ENCODE measurements around the gene PDE4B.

Gene PDE4B

DNA sequence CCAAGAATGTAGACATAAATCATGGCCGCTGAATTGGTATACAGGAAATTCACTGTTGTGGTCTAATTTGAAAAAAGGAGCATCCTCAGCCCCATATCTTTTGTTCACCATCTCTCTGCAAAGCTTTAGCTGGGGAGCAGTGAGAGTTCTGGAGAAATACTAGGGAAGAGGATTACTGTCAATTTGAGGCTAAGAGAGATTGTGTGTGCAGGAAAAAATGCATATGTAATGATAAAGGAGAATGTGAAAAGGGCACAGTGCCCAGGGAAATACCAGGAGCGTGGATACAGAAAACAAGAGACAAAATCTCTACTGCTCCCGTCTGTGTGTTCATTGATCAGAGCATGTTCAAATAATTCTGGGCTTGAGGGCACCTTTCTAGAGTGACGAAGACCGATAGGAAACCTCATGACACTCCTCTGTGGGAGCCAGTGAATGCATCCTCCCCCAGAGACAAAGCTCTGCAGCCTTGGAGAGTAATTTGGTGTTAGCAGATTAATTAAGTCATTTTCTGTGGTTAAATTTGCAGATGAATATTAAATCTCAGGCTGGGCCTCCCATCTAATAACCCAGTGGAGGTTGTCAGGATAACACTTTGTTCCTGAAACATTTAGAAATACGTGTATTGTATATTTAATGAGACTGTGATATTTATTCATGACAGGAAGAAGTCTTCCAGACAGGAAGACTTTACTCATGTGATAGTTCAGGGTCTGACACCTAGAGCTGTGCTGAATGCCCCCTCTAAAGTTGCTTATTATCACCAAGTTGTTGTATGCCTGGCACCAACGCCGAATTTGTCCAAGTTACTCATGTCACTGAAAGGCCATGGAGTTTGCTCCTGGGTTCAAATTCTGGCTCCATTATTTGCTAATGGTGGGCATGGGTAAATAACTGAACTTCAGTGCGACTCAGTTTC is 453.9 kb downstream of the PDE4B start:
- DNase-seq: no peak

DNA sequence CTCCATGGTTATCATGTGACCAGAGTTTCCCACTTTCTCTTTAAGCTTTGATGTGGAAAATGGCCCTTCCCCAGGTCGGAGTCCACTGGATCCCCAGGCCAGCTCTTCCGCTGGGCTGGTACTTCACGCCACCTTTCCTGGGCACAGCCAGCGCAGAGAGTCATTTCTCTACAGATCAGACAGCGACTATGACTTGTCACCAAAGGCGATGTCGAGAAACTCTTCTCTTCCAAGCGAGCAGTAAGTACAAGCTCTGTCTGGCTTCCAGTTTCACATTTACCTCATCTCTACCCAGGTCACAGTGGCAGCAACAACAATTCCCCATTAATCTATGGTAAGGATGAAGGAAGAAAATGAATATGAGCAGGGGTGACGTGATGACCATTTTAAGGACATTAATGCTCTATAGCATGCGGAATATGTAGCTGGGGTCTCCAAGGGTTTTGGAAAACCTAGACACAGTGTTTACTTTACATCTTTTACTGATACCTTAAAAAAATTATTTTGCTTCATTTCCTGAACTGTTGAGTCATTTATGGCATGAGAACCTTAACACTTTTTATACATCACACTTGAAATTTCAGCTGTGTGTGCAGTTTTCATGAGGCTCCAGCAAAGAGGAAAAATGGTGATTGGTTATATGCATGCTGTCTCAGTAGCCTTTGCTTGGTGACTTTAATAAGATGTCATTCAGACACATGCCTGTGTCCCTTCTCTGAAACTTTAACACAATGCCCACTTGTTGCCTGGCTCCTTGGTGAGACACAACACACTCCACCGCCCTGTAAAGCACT is 454.9 kb downstream of the PDE4B start:
- peak; percentile 40 for DNase-seq

DNA sequence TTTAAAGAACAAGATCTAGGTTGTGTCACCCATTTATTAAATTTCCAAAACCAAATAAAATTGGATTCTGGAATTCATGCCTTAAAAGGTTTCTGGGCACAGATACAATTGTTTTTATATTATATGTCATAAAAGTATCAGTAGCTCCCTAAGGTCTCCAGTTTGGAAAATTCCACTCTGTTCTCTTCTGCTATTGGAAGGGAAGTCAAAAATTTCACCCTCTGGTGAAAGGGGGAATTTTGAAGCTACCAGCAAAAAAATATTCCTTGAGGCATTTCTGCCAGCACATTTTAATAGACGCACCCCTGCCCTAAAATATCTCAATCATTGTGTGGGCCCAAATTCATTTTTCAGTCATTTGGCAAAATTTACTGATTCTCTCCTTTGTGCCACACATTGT is 455.6 kb downstream of the PDE4B start:
- DNase-seq: no peak

DNA sequence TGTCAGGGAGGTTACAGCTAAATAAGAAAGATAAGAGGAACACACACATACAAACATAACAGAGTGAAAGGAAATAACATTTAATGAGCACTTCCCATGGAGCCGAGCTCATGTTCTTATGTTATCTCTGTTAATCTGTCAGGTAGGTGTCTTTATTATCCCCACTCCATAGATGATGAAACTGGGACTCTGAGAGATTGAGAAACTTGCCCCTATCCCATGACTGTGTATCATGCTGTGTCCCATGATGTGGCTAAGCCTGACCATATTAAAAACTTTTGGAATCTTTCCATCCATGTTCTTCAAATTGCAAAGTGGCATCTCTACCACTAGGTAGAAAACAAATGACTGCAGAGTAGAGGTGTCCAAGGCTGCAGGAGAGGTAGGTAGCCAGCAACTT is 456.1 kb downstream of the PDE4B start:
- DNase-seq: no peak

GRCh38 chr1:66250075-66250474 is 457.4 kb downstream of the PDE4B start:
- no peak for DNase-seq

DNA sequence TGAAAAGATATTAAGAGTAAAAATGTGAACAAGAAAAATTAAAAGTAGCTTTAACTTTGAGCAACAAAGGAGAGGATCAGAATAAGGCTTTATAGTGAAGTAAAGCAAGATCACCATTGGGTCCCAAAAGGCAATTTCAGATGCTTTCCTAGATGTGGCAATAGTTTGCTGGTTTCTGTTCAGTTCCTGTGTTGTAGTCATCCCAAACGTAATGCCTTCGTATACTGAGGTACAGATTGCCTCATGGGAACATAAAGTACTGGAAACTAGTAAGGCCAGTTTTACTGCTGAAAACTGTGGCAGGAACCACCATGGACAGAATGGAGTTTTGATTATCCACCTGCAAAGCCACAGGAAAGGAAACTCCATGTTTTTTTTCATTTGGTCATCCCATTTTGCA is 457.8 kb downstream of the PDE4B start:
- no peak for DNase-seq

GRCh38 chr1:66251546-66251945 is 458.9 kb downstream of the PDE4B start:
- DNase-seq: no peak

GRCh38 chr1:66253330-66253921 is 460.7 kb downstream of the PDE4B start:
- DNase-seq: no peak

DNA sequence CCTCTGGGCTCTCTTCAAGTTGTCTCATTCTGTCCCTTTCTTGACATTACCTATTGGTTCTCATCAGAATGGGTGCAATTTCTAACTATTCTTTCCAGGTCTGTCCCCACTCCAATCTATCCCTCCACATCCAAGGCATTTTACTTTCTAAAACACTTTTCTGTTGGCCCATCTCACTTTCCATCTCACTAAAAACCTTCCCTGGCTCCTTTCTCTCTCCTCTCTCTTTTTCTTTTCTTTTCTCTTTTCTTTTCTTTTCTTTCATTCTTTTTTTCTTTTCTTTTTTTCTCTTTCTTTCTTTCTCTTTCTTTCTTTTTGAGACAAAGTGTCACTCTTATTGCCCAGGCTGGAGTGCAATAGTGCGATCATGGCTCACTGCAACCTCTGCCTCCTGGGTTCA is 462.1 kb downstream of the PDE4B start:
- DNase-seq: no peak

GRCh38 chr1:66256629-66257572 is 464.2 kb downstream of the PDE4B start:
- no peak for DNase-seq

- no peak for DNase-seq
Observed at GRCh38 chr1:66258404-66259105, 465.9 kb downstream of the PDE4B start.

GRCh38 chr1:66261364-66261763 is 468.7 kb downstream of the PDE4B start:
- DNase-seq: no peak

DNA sequence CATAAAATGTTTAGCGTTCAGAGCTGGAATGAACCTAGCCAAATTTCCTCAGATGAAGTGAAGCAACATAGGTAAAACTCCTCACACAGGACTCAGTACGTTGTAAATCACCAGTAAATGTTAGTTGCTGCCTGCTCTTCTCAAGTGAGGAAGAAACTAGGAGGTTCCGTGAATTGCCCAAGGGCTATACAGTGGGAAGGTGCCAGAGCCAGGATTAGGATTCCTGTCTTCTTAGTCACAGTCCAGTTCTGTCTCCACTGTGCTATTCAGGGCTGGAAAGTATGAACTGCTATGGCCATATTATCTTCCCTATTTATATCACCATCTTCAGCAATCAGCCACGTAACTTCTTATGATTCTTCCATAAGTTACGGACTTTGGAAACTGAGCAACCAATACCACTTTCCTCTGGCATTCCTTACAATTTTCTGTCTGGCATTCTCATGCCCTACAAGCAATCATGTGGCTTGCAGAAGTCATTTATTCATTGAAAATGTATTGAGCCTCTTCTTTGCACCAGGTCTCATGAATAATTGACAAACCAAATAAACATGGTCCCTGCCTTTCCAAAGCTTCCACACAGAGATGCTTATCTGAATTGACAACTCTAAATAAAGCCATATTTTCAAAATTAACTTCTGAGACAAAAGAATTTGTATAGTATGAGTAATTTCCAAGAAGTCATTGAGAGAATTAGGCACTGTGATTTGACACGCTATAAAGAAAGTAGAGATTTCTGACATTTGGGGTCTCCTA is 469.7 kb downstream of the PDE4B start:
- no peak for DNase-seq

DNA sequence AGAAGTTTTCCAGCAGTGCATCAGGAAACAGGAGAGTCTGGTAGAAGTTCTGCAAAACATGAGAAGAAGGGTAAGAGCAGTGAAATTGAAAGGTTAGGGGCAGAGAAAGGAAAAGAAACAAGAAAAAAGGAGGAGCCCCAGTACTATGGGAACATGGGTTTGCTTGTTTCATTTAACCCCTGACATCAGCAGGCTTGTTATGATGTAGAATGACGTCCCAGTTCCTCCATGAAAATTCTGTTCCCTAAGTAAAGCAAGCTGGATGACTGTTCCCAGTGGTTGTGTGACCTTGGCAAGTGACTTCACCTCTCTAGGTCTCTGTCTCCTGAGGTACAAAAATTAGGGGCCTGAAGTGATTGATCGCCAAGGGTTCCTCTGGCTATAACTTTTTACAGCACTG is 472.6 kb downstream of the PDE4B start:
- DNase-seq: no peak

- no peak for DNase-seq
Observed at GRCh38 chr1:66265796-66266195, 473.1 kb downstream of the PDE4B start.

- DNase-seq: no peak
Observed at GRCh38 chr1:66266350-66266749, 473.7 kb downstream of the PDE4B start.

DNA sequence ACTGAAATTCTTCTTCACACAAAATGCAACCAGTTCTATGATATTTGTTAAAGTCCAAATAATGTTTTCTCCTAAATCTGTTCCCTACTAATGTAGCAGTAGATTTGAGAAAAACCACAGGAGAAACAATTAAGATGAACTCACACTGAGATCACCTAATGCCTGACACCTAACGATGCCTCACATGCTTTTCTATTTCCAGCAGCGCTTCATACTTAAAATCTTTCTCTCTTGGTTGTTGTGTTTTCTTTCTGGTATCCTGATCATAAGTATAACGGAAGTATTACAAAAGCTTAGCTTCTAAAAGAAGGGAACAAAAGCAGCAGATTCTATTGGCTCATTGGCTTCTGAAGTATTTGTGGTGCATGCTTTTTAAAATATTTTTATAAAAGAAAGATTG is 474.1 kb downstream of the PDE4B start:
- DNase-seq: no peak

DNA sequence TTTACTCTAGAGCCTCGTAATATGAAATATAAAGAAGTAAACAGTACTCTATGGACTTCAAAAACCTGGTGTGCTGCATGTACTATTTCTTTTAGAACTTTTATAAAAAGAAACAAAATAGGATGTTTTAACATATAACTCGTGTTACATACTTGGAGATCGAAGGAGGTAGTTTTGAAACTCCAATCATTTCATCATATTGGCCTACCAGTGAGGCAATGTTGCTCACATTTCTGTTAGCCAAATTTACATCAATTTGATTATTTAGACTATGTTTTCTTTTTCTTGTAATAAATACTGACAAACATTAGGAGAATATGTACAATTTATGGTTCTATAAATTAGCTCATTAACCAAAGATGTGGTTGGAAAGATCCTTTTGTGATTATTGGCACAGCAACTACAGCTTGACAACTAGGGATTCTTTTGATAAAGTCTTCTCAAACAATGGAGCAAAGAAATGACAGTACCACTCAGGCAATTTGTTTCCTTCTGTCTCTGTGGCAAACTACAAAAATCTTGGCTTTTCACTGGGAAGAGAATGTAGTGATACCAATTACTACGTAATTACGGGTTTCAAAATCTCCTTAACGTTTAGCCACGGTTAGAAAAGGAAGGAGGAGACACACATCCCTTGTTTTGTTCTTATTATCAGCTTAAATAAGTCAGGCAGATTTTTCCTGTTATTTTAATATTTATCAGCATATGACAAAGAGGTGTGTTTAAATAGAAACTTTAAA is 474.7 kb downstream of the PDE4B start:
- no peak for DNase-seq

DNA sequence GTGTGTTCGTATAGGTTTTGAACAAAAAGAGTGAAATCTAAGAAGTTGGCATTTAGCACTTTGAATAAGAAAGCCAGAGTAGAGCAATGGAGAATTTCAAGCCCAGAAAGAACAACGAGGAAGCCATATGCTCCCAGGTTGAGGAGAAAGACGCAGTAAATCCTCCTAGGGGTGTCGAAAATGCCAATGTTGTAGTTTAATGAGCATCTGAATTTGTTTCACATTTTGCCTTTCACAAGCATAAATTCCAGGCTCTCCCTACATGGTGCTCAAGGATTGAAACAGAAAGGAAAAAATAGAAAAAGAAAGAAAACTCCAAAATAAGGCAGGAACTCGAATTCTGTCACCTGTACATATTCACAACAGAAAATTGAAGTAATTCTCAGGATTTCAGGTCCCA is 476.5 kb downstream of the PDE4B start:
- no peak for DNase-seq

DNA sequence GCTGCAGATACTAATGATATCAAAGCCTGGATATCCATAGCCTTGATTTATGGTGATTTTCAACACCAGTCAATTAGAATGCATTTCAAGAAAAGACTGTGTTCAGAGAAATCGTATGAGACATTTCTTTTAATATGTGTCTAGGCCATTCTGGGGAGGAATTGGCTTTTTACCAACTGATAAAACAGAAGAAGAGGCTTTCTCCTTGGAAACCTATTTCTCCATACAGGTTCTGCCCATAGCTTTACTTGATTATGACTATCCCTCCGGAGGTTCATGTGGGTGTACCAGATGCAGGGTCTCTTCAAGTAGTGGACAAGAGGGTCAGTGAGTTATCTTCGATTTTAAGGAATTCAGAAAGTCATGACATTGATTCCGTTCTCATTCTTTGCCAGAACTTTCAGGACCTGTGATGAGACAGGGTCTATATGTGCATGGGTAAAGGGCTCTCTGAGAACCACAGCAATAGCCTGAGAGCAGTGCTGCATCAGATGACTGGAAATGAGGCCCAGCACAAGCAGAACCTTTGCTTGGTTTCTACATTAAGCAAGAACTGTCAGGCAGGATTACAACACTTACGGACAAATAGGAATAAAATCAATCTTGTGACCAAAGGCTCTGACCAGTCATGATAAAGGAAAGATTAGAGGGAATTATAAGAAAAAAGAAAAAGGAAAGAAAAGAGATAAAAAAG is 477.6 kb downstream of the PDE4B start:
- DNase-seq: no peak

Measured in activated naive CD4-positive, alpha-beta T cell treated with anti-CD3 and anti-CD28 coated beads, Interleukin-2, amount 50 U/mL, for 16 hours (primary cell).